HepG2 (cell line): ENCODE data around the gene TCERG1L. TPM values are rescaled to one million over a fixed set of nuclear protein-coding genes. Genes with fewer than 3 reads are reported as not detected.

ENCODE experiments used
- ATAC-seq: fragments of 200-7000 bp; cut with Tn5 transposase; 3 replicates; pipeline ENCODE4 v1.9.1; 2020; ENCODE audit warnings: mild to moderate bottlenecking, moderate library complexity
- BruUV-seq: library from RNA; stranded (reverse); fragments of 400-500 nt; replicated peaks from 2 replicates; lab custom pipeline; 2021; lab: Mats Ljungman, UMichigan
- CTCF ChIA-PET: fragments of 300-600 bp; formaldehyde crosslinking; extraction: SDS; loops from one replicate; lab custom pipeline; 2021; ENCODE audit warnings: low total read pairs, inconsistent platforms, low intra/inter-chr PET ratio; lab: Yijun Ruan, JAX
- POLR2A ChIA-PET: fragments of 350-600 bp; sonication (Branson Sonifier 250); formaldehyde crosslinking; loops from one replicate; lab custom pipeline; 2020; ENCODE audit warnings: antibody characterized with exemption, inconsistent platforms; lab: Yijun Ruan, JAX
- DNase-seq: peaks from one replicate; pipeline ENCODE4 v3.0.0-alpha.2; 2015; ENCODE audit warnings: low spot score
- FAIRE-seq: peaks from 3 replicates; lab custom pipeline; 2011; peaks lifted over from hg19 to GRCh38; lab: Jason Lieb, UNC
- H2AFZ ChIP-seq: one replicate; pipeline ENCODE4 v1.6.1; 2011; ENCODE audit warnings: low read length, inconsistent platforms
- H3K27ac ChIP-seq: fragments of 300-600 bp; 3 replicates; pipeline ENCODE4 v1.8.0; 2011; ENCODE audit warnings: mixed run types, mild to moderate bottlenecking, mixed read lengths, low read length, inconsistent platforms; ENCODE audit not compliant: insufficient read depth; ENCODE audit errors: extremely low read length
- H3K27me3 ChIP-seq, 2 experiments: fragments of 200-600 bp in 1 of 2; 2 replicates in 1 of 2; 3 replicates in 1 of 2; pipeline versions ENCODE4 v1.6.0 to v1.8.0; 2011; ENCODE audit warnings: low read length in 2 of 2, mild to moderate bottlenecking in 2 of 2, moderate library complexity in 2 of 2, inconsistent platforms in 1 of 2; ENCODE audit not compliant: insufficient read depth in 2 of 2, control insufficient read depth in 1 of 2
- H3K36me3 ChIP-seq, 2 experiments: fragments of 200-600 bp in 1 of 2; replicated peaks in 1 of 2; 2 replicates in 1 of 2; 3 replicates in 1 of 2; pipeline versions ENCODE4 v1.5.1 to v1.8.0; 2011; ENCODE audit warnings: low read length in 2 of 2, inconsistent platforms in 1 of 2; ENCODE audit not compliant: insufficient read depth in 2 of 2, control insufficient read depth in 1 of 2
- H3K4me1 ChIP-seq: 2 replicates; pipeline ENCODE4 v1.5.1; 2012; ENCODE audit warnings: low read length, inconsistent platforms; ENCODE audit not compliant: insufficient read depth
- H3K4me2 ChIP-seq: 2 replicates; pipeline ENCODE4 v1.6.0; 2011; ENCODE audit warnings: low read depth, low read length, inconsistent platforms
- H3K4me3 ChIP-seq, 3 experiments: fragments of 200-600 bp in 1 of 3; sonication (generic), shearing (Covaris generic) in 1 of 3; replicated peaks in 1 of 3; 2 replicates each; pipeline ENCODE4 v1.5.1; 2011 to 2016; ENCODE audit warnings: low read length in 3 of 3, inconsistent platforms in 2 of 3, low read depth in 2 of 3, mild to moderate bottlenecking in 2 of 3, control low read depth in 1 of 3, mixed read lengths in 1 of 3; ENCODE audit not compliant: insufficient read depth in 1 of 3
- H3K79me2 ChIP-seq: one replicate; pipeline ENCODE4 v1.6.1; 2011; ENCODE audit warnings: low read length, inconsistent platforms; ENCODE audit not compliant: insufficient read depth
- H3K9ac ChIP-seq: 2 replicates; pipeline ENCODE4 v1.6.0; 2011; ENCODE audit warnings: mild to moderate bottlenecking, low read depth, low read length, inconsistent platforms; ENCODE audit not compliant: insufficient read depth
- H3K9me3 ChIP-seq: 2 replicates; pipeline ENCODE4 v1.5.1; 2012; ENCODE audit warnings: mild to moderate bottlenecking, low read length
- H4K20me1 ChIP-seq: 2 replicates; pipeline ENCODE4 v1.6.0; 2011; ENCODE audit warnings: inconsistent platforms, mild to moderate bottlenecking, low read length, moderate library complexity; ENCODE audit not compliant: insufficient read depth
- CENPT ChIP-seq: sonication (generic); formaldehyde crosslinking; IDR thresholded peaks from 2 replicates; pipeline ENCODE4 v1.8.0; 2022; ENCODE audit warnings: low read depth, mild to moderate bottlenecking, moderate library complexity, missing genetic modification reagents
- KMT2B ChIP-seq: IDR thresholded peaks from 2 replicates; pipeline ENCODE4 v1.6.1; 2016; ENCODE audit warnings: missing genetic modification reagents, missing compliant biosample characterization
- ZNF138 ChIP-seq: sonication (generic); formaldehyde crosslinking; IDR thresholded peaks from 2 replicates; pipeline ENCODE4 v1.5.0; 2020; ENCODE audit warnings: mild to moderate bottlenecking, low read depth, missing genetic modification reagents
- ZNF224 ChIP-seq: sonication (generic); formaldehyde crosslinking; IDR thresholded peaks from 2 replicates; pipeline ENCODE4 v1.5.0; 2020; ENCODE audit warnings: mild to moderate bottlenecking, missing genetic modification reagents
- ZNF44 ChIP-seq: sonication (generic); formaldehyde crosslinking; IDR thresholded peaks from 2 replicates; pipeline ENCODE4 v1.5.1; 2020; ENCODE audit warnings: mild to moderate bottlenecking, missing genetic modification reagents
- ZNF629 ChIP-seq: sonication (generic); formaldehyde crosslinking; conservative IDR thresholded peaks from 2 replicates; pipeline ENCODE4 v1.5.0; 2020; ENCODE audit warnings: missing genetic modification reagents
- ZNF737 ChIP-seq: sonication (generic); formaldehyde crosslinking; IDR thresholded peaks from 2 replicates; pipeline ENCODE4 v1.5.0; 2020; ENCODE audit warnings: missing genetic modification reagents, mild to moderate bottlenecking, borderline replicate concordance
- ZSCAN25 ChIP-seq: sonication (generic); formaldehyde crosslinking; IDR thresholded peaks from 2 replicates; pipeline ENCODE4 v1.8.0; 2022; ENCODE audit warnings: mild to moderate bottlenecking, missing genetic modification reagents
- WGBS: methylation state at CpG from one replicate; pipeline ENCODE4 v1.1.6; 2017; ENCODE audit warnings: low lambda C conversion rate; 5-methylcytosine and 5-hydroxymethylcytosine counted together
- in situ Hi-C: cut with HindIII; loops from 2 replicates; pipeline ENCODE4 v1.10.0; 2017; ENCODE audit warnings: low pct_unique_long_range_greater_than_20kb; ENCODE audit not compliant: extremely low pct_ligation_motif_present
- intact Hi-C: fragments of 100-400 bp; cut with micrococcal nuclease; formaldehyde crosslinking; loops from one replicate; pipeline ENCODE4 v1.10.0; 2022; ENCODE audit not compliant: unreplicated experiment
- polyA plus RNA-seq, 8 experiments: library from polyadenylated mRNA; depleted of rRNA in 3 of 8; stranded (reverse) in 7 of 8; unstranded in 1 of 8; fragments of >200 nt; fragmentation: Illumina TruSeq in 4 of 8; extraction: Trizol in 4 of 8; gene quantifications; 2 replicates each; pipeline versions ENCODE4 v1.2.1 to v1.2.3, GENCODE V29; 2011 to 2016; ENCODE audit warnings: low read depth in 4 of 8, missing spikeins in 1 of 8, mixed read lengths in 1 of 8; ENCODE audit not compliant: insufficient read depth in 1 of 8
- total RNA-seq, 5 experiments: library from RNA; depleted of rRNA; stranded (reverse); fragments of >200 nt; fragmentation: Illumina TruSeq; extraction: Trizol; gene quantifications; 2 replicates each; pipeline ENCODE4 v1.2.3, GENCODE V29; 2016; ENCODE audit warnings: low read depth in 1 of 5
- TF ChIP-seq, protein P1 (sequence below): sonication (generic); formaldehyde crosslinking; IDR thresholded peaks from 2 replicates; pipeline ENCODE4 v1.4.0; 2020; ENCODE audit warnings: mild to moderate bottlenecking, missing genetic modification reagents
- TF ChIP-seq, protein P2 (sequence below): sonication (generic); formaldehyde crosslinking; IDR thresholded peaks from 2 replicates; pipeline ENCODE4 v1.5.0; 2020; ENCODE audit warnings: mild to moderate bottlenecking, missing genetic modification reagents
- TF ChIP-seq, protein P3 (sequence below): sonication (generic); formaldehyde crosslinking; IDR thresholded peaks from 2 replicates; pipeline ENCODE4 v1.4.0; 2020; ENCODE audit warnings: missing genetic modification reagents, borderline replicate concordance

Gene TCERG1L
- total and polyA plus RNA-seq, 2 of the 13 experiments (the other 11 are each of a cell fraction or from before 2014, with no cell fraction given), result not detected

DNA sequence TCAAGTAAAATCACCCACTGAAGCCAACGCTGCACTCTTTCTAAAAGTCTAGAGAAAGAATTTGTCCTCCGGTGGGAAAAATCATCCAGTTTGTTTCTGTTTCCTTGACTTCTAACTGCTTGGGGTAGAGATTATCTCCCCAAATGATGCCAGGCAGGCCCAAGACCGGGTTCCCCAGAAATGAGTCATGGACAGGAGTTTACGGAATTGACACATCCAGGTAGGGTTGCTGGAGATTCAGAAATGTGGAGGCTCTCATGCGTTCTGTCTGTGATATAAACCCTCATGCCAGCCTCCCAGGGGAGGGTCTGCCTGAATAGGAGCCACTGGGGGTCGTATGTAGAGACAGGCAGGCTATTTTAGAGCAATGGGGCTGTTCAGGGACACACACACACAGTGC is 230.9 kb downstream of the TCERG1L start:
- in situ Hi-C loops, result no loop called here
- no peak for ATAC-seq
- TF ChIP-seq CENPT (CRISPR knock-in tag) (no peak), ZNF224 (CRISPR knock-in tag) (no peak), KMT2B (CRISPR knock-in tag) (no peak), ZNF44 (CRISPR knock-in tag) (no peak), ZSCAN25 (CRISPR knock-in tag) (no peak), ZNF737 (CRISPR knock-in tag) (no peak), ZNF629 (CRISPR knock-in tag) (no peak), ZNF138 (CRISPR knock-in tag) (no peak)
- TF ChIP-seq, protein P1, sequence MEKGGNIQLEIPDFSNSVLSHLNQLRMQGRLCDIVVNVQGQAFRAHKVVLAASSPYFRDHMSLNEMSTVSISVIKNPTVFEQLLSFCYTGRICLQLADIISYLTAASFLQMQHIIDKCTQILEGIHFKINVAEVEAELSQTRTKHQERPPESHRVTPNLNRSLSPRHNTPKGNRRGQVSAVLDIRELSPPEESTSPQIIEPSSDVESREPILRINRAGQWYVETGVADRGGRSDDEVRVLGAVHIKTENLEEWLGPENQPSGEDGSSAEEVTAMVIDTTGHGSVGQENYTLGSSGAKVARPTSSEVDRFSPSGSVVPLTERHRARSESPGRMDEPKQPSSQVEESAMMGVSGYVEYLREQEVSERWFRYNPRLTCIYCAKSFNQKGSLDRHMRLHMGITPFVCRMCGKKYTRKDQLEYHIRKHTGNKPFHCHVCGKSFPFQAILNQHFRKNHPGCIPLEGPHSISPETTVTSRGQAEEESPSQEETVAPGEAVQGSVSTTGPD, result no peak
- TF ChIP-seq, protein P2, sequence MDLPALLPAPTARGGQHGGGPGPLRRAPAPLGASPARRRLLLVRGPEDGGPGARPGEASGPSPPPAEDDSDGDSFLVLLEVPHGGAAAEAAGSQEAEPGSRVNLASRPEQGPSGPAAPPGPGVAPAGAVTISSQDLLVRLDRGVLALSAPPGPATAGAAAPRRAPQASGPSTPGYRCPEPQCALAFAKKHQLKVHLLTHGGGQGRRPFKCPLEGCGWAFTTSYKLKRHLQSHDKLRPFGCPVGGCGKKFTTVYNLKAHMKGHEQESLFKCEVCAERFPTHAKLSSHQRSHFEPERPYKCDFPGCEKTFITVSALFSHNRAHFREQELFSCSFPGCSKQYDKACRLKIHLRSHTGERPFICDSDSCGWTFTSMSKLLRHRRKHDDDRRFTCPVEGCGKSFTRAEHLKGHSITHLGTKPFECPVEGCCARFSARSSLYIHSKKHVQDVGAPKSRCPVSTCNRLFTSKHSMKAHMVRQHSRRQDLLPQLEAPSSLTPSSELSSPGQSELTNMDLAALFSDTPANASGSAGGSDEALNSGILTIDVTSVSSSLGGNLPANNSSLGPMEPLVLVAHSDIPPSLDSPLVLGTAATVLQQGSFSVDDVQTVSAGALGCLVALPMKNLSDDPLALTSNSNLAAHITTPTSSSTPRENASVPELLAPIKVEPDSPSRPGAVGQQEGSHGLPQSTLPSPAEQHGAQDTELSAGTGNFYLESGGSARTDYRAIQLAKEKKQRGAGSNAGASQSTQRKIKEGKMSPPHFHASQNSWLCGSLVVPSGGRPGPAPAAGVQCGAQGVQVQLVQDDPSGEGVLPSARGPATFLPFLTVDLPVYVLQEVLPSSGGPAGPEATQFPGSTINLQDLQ, result no peak
- TF ChIP-seq, protein P3, sequence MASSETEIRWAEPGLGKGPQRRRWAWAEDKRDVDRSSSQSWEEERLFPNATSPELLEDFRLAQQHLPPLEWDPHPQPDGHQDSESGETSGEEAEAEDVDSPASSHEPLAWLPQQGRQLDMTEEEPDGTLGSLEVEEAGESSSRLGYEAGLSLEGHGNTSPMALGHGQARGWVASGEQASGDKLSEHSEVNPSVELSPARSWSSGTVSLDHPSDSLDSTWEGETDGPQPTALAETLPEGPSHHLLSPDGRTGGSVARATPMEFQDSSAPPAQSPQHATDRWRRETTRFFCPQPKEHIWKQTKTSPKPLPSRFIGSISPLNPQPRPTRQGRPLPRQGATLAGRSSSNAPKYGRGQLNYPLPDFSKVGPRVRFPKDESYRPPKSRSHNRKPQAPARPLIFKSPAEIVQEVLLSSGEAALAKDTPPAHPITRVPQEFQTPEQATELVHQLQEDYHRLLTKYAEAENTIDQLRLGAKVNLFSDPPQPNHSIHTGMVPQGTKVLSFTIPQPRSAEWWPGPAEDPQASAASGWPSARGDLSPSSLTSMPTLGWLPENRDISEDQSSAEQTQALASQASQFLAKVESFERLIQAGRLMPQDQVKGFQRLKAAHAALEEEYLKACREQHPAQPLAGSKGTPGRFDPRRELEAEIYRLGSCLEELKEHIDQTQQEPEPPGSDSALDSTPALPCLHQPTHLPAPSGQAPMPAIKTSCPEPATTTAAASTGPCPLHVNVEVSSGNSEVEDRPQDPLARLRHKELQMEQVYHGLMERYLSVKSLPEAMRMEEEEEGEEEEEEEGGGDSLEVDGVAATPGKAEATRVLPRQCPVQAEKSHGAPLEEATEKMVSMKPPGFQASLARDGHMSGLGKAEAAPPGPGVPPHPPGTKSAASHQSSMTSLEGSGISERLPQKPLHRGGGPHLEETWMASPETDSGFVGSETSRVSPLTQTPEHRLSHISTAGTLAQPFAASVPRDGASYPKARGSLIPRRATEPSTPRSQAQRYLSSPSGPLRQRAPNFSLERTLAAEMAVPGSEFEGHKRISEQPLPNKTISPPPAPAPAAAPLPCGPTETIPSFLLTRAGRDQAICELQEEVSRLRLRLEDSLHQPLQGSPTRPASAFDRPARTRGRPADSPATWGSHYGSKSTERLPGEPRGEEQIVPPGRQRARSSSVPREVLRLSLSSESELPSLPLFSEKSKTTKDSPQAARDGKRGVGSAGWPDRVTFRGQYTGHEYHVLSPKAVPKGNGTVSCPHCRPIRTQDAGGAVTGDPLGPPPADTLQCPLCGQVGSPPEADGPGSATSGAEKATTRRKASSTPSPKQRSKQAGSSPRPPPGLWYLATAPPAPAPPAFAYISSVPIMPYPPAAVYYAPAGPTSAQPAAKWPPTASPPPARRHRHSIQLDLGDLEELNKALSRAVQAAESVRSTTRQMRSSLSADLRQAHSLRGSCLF, result no peak

More for the DNA sequence above, 230.9 kb downstream of the TCERG1L start:
- no TSS peak for BruUV-seq
- Histone ChIP-seq H3K27me3 (peaks cover 4 to 55% of the 10 kb centered on the region in 2 experiments; a peak in 3 of 5 replicates), H3K79me2 (no peaks in the 10 kb centered on the region), H3K4me3 (no peak overlapping the region), H4K20me1 (no peaks in the 10 kb centered on the region; the same call in 1 of the 2 replicates), H3K36me3 (no peaks in the 10 kb centered on the region), H2AFZ (no peak overlapping the region), H3K9me3 (no peaks in the 10 kb centered on the region), H3K27ac (no peak overlapping the region), H3K4me1 (peaks cover 6% of the 10 kb centered on the region), H3K9ac (no peak overlapping the region), H3K4me2 (no peak overlapping the region)
- POLR2A ChIA-PET, result no interaction called here
- intact Hi-C loops, result no loop called here
- DNase-seq (no peak), FAIRE-seq (no peak)
- WGBS, result 13% methylated on average over 6 of the region's 6 CpGs
- CTCF ChIA-PET, result no interaction called here
